HG02885 (cell line): ENCODE results near the gene RBM20.

Source experiments
- ATAC-seq: cut with Tn5 transposase; IDR thresholded peaks from one replicate; pipeline ENCODE4 v1.9.1; 2021; ENCODE audit warnings: mild to moderate bottlenecking; ENCODE audit not compliant: unreplicated experiment, poor library complexity

The RBM20 gene

DNA sequence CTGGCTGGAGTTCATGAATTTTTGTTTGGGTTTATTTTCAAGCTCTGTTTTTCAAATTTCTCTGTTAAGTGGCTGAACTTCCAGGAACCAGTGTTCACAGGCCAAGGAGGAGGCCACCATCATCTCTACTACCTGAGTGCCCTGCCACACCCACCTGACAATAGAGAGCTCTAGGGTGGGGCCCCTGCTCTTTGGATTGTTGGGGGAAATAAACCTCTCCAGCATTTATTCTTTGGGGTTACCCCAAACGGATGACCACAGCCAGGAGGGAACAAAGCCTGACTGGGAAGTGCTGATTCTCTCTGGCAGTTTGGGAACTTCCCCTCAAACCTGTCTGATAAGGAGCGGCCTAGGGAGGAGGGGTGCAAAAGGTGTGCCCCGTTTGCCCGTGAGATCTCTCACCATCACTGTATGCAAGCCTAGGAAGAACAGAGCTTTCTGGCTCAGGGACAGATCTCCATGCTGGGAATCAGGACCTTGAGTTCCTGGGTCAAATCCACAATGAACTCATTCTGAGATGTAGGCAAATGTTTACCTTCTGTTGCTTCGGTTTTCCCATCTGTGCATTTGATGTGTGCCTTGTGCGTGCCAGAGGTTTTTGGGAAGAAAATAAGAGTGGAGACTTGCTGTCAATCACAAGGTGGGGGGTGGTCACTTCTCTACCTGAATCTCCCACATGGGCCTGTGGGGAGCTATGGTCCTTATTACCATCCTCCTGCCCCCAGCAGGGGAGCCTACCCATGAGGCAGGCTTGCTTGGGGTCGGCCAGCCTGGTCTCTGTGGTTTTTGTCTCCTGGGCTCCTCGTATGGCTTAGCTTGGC lies 199.9 kb downstream of the RBM20 start:
- ATAC-seq, result no peak

DNA sequence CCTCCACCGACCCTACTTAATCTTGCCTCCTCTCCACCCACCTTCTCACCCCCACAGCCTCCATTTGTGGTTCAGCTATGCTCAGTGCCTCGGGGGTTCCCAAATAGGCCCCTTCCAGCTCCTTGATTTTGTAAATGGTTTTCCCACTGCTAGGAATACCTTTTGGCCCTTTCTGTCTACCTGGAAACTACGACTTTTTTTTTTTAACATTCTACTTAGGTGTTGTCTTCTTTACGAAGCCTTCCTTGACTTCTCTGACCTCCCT lies 200.4 kb downstream of the RBM20 start:
- ATAC-seq, result no peak

DNA sequence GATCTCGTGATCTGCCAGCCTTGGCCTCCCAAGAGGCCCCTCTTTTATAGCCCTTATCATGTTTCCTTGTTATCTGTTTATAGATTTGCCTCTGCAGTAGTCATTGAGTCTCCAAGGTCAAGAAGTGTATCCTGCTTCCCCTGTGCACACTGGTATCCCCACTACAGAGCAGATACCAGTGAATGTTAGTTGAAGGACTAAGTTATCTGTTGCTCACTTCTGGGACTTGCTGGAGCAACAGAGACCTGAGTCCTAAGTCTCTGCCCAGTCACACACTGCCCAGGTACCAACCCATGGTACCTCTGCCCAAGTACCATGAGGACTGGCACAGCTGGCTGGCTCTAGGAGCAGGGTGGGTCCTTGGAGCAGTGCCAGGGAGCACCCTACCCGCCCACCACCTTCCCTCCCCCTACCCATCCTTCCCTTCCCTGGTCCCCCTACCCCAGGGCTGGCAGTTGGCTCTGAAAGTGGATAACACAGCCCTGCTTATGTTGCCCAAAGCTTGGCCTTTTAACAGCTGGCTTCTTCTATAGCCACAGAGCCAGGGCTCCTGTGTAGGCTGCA lies 201.1 kb downstream of the RBM20 start:
- no peak for ATAC-seq

DNA sequence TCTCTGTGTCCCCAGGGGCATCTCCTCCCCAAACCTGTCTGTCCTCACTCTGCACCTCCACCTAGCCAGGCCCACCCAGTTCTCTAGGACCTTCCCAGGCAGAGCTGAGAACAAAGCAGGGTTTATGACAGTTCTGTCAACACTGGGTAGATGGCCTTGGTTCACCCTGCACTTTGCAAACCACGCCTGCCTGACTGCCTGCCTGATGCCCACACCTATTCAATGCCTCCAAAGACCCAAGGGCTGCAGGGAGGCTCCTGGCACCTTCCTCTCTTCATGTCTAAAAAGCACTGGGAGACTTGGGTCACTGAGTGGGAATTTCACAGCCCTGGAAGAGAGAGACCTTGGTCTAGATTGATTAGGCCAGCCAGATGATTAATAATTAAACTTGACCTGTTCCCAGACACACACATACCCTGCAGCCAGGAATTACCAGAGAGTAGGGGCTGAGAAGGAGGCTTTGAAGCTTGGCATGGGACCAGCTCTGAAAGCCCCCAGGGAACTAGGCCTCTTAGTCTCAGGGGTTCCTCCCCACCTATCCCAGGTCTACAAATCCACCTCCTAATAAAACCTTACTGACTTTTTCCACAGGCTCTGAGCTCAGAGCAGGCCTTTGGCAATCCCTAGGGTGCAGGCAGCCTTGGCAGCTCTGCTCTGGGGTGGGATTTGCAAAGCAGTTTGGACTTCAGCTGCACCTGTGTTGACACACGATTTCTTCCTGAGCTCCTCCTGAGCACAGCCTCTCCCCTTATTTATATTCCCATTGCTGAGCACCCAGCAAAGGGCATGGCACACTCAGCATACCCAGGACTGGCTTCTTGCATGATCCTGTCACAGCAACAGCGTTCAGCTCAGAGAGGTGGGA lies 201.9 kb downstream of the RBM20 start:
- no peak for ATAC-seq

DNA sequence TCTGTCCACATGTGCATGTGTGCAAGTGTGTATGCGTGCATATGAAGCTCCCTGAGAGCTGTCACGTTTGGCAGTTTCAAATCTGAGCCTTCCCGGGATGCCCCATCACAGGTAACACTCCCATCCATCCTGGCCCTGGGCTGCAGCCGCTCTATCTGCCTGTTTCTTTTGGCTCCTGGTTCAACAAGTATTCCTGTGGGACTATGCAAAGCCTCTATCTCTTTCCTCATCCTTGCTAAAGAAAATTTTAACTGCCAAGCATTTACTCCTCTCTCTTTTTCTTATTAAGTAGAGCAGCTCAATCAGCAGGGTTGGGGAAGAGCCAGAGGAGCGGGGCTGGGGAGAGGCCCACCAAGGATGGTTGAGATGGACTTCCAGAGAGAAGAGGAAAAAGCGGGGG lies 203.2 kb downstream of the RBM20 start:
- ATAC-seq, result no peak

DNA sequence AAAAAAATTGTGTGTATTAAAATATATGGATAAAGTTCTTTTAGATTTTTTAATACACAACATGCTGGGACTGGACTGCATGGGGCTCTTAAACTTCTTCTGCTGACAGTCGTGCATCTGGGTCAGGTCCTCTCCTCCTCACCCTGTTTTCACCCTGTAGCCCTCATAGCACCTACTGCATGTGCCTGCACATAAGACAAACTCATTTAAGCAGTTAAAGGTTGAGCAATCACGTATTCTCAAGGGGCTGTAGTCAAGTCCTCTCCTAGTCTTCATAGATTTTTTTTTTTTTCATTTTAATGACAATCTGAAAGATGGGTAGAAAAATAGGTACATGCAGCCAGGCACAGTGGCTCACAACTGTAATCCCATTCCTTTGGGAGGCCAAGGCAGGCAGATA lies 204.0 kb downstream of the RBM20 start:
- ATAC-seq, result no peak

DNA sequence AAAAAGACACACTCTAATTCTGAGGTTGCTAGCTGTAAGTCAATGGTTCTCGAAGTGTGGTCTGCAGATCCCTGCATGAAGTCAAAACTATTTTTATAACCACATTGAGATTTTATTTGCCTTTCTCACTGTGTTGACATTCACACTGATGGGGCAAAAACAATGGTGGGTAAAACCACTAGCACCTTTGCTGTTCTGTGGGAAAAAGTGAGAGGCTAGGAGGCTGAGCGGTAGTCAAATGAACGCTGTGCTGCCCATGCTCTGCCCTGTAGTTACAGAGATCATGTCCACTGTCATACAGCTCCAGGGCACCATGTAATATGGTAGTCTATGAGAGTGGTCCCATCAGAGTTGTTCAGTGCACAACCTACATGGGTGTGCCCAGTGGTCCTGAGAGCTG lies 206.0 kb downstream of the RBM20 start:
- no peak for ATAC-seq

DNA sequence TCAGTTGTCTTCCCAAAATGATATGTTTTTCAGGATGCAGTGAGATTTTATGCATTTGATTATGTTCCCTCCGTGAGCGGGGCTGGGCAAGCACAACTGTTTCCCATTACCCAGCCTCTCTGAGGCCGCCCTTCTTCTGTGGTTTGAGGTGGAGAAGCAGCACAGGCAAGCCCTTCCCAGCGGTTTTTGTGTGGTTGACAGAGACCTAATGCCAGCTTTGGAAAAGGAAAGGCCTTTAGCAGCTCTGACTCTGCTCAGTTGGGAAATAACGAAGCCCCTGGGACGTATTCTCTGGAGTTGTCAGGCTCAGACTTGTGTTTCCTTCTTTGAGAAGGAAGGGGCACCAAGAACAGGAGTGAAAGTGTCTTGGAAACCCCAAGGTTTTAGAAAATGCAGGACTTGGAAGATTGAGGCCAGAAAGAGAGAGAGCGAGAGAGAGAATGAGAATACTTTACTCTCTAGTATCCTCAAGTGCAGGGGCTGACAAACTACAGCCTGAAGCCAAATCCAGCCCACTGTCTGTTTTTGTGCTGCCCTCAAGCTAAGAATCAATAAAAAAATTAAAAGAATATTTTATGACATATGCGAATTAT lies 207.0 kb downstream of the RBM20 start:
- ATAC-seq, result no peak

DNA sequence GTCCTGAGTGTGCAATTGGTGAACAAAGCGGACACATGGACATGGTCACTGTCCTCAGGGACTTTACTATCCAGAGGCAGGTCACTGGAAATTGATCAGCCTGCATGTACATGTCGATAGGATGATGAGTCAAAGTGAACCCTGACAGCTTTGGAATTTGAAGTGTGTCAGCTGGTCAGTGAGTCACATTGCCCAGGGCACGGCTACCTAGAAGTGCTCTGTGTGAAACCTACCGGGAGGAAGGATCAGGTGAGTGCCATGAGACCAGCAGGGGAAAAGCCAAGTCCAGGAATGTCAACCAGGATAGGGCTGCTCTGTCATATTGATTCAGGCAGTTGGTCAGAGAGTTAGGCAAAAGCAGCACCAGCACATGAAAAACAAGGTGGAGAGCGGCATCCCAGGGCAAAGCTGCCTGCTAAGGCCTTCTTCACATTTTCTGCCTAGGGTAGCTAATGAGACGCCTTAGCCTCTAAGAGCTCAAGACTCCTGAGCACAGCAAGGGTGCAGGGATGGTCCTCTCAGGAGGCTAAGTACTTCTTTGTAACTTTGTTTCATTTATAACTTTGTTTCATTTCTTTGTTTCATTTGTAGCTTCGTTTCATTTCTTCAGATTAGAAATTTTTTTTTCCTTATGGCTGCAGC lies 208.2 kb downstream of the RBM20 start:
- peak; percentile 41 for ATAC-seq

DNA sequence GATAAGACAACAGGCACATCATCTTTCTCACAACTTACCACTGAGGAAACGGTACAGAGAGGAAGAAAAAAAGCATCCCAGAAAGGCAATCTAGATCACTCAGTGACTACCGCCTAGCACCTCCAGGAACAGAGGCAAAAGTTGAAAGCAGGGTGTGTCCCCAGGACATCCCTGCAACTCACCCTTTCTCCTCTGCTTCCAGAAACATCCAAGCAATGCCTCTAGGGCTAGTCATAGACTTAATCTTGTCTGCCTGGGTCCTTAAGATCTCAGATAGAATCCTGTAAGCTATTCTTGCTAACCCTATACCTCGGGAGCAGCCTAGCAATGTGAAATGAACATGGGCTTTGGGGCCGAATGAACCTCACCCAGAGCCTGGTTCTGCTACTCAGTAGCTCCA lies 208.8 kb downstream of the RBM20 start:
- ATAC-seq, result peak; percentile 6

DNA sequence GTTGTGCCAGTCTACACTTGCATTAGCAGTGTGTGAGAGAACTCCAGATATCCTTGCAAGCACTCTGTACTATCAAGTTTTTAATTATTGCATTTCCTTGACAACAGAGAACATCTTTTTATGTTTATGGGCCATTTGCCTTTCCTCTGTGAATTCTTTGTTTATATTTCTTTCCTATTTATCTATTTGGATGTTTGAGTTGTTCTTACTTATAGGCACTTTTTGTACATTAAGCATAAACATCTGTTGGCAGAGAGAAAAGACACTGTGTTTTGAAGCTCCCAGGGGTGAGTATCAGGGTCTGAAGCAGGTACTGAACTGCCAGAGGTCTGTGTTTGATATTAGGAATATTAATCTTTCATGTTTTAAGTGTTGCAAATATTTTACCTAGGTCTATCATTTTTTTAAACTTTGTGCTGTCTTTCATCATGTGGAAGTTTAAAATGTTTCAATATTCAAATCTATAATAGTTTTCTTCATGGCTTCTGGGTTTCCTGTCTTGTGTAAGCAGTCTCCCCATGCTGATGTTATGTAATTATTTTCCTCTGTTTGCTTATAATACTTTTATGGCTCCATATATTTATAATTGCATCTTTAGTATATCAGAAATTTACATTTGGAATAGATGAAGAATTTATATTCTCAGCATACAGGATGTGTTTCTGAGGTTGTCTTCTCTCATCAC lies 209.9 kb downstream of the RBM20 start:
- no peak for ATAC-seq

DNA sequence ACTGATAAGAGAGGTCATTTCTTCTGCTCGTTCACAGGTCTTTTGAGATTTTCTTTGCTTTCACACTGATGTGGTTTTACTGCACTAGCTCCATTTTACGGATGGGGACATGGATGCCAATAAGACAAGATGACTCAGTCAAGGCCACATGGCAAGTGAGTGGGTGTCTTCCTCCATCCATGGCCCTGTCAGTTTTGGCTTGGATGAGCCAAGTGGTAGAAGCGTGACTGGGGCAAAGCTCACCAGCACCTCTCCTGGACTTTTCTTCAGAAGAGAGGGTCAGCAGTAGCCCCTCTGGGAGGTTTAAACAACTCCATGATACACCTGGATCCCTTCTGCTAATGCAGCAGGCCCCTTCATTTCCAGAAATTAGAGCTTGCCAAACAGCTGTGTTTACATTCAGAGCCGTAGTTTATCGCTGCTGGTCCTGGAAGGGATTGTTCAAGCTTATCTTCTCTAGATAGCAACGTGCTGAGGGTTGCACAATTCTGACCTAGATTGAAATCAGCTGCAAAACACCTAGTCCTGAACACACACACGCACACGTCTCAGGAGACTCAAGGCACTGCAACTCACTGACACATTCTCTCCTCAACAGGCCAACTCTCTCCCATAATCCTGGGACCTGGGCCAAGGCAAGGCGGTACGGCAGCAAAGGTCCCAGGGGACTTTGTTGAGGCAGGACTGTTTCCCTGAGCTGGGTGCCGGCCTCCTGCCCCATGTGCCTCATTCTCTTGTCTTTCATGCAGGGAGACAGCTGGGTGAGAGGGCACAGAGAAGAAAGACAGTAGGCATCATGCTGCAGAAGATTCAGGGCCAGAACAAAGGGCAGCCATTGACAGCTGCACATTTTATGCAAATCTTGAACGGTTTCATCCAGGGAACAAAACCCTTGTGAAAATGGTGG lies 213.4 kb downstream of the RBM20 start:
- no peak for ATAC-seq

DNA sequence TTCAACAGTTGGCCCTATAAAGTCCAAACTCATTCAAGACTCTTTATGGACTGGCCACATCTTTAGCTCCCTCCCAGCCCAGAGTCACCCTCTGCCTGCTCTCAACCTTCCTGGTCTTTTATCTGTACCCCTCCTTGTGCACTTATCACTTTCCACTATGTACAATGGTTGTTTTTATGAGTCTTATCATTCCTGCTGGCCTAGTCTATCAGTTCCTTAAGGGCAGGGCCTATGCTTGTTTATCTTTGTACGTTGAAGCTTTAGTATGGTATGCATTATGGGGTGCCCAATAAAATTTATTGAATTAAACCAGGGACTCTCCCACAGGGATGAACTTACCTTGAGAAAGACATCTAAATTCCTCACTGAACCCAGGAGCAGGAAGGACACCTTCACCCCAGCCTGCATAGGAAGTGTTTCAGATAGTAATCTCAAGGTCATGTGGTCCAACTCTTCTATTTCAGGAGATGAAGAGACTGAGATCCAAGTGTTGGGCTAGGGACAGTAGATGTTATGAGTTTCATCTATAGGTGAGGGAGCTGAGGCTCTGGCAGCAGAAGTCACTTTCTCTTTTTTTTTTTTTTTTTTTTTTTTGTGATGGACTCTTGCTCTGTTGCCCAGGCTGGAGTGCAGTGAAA lies 214.3 kb downstream of the RBM20 start:
- no peak for ATAC-seq

DNA sequence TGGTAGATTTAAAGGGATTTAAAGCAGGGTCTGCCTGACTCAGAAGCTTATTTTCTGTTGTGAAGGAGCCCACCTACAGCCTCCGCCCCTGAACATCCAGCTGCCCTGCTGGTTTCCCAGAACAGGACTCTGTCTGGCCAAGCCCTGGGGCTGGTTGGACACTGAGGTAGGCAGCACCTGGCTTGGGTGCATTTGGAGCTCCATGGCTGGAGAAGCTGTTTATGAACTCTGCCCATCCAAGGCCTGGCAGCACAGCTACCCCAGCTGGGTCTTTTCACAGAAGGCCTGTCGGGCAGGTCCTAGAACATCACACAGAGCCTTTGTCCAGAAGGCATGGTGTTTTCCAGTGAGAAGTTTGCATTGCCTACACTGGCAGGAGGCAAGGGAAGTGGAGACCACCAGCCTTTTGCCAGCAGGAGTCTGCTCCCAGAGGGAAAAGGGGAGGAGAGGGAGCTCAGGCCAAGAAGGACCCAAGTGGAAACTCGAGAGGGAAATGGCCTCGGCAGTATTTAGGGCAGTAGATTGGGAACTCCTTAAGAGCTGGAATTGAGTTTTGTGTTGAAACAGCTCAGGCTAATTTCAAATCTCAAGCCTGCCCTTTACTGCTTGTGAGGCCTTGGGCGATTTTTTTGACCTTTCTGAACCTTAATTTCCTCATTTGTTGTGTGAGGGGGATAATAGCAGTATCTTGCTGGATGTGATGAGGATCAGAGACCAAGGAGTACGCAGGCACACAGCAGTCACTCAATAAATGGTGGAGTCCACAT lies 215.3 kb downstream of the RBM20 start:
- no peak for ATAC-seq

DNA sequence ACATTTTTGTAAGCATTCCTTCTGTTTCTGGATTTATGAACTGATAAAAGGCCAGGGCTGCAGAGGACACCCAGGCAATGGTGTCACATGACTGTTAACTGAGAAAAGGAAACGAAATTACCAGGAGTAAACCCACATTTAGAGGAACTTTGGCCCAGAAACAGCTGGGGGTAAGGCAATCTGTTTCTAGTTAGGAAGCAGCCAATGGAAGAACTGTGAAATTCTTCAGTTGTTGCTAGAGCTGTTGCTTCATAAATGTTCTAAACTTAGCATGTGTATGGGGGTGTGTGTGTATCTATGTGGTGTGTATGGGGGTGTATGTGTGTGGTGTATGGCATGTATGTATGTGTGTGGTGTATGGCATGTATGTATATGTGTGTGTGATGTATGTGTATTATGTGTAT lies 215.8 kb downstream of the RBM20 start:
- ATAC-seq, result peak; percentile 9

DNA sequence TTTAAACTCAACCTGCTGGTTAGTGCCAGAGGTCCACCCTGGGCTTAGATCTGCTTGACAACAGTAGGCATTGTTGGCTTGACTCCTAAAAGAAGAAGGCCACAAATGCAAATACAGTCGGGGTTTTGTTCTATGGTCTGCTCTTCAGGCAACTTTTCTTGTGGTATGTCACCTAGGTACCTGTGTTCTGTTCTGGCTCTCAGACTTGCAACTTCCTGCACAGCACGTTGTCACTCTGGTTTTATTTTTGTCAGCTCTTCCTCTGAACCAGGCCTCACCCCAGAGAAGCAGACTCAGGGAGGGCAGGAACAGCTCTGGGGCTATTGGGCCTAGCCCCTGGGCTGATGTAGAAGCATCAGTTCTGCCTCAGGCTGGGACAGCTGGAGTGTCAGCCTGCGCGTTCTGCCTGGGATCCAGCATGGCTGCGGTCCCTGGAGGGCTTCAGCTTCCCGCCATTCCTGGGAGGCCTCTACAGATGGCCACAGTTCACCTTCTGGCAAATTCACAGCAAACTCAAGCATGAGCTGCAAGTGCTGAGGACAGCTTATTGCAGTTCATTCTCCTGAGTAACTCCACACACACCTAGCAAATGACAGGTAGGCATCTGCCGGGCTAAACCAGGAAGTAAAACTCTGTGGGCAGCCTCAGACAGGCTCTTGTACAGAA lies 216.6 kb downstream of the RBM20 start:
- peak; percentile 57 for ATAC-seq

DNA sequence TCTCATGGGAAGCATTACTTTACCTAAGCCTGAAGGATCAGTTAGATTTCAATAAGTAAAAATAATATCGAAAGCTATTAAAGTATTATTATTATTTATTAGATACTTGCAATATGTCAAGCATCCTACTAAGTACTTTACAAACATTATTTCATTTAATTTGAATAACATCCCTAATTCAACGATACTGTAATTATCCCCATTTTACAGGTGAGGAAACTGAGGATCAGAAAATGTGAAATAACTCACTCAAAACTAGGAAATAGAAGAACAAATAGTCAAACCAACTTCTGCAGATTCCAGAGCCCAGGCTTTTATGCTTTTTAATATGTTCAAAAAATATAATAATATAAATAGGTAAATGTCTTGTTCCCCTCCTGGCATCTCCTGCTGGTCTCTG lies 217.3 kb downstream of the RBM20 start:
- ATAC-seq, result no peak
